Measurements from ENCODE around the gene CADM1. TPM values are rescaled to one million over a fixed set of nuclear protein-coding genes. Genes with fewer than 3 reads are reported as not detected.

CADM1 gene
- total and polyA plus RNA-seq, 2 donors from 2014 or later, result 24.0 to 33.5 TPM

- DNase-seq, result peak in 4 of 5 donors; percentile 45 to 92 (median 66)
- FAIRE-seq, result peak; percentile 70
- TF ChIP-seq CTCF (IDR thresholded peaks at IDR 0.05; ENCODE audit: borderline replicate concordance, extremely low read depth, insufficient read depth), result peak; percentile 80
- no peak overlapping the region for H3K27ac ChIP-seq (ENCODE audit: low read depth in 2 of 2, low read length in 2 of 2)
- intact Hi-C loops (cut with DNase I), result no loop called here
- H3K27me3 ChIP-seq (ENCODE audit: control insufficient read depth, insufficient read depth, low read length), result no peaks in the 10 kb centered on the region
- H3K9me3 ChIP-seq (ENCODE audit: control insufficient read depth in 2 of 3, insufficient read depth in 1 of 3, low read length in 3 of 3), result no peaks in the 10 kb centered on the region
- H3K9ac ChIP-seq (ENCODE audit: low read length in 3 of 3), result peak overlapping the region in 1 of 3 donors; percentile 23
- H3K4me3 ChIP-seq (ENCODE audit: low read length in 3 of 3), result peak overlapping the region in 2 of 3 donors; percentile 38 to 39
- H3K36me3 ChIP-seq (ENCODE audit: control insufficient read depth in 2 of 3, insufficient read depth in 3 of 3, low read length in 3 of 3), result no peaks in the 10 kb centered on the region
- H3K4me1 ChIP-seq (ENCODE audit: control insufficient read depth in 2 of 3, insufficient read depth in 2 of 3, low read depth in 1 of 3, low read length in 3 of 3), result no peaks in the 10 kb centered on the region
Observed at GRCh38 chr11:115324581-115325432, 179.4 kb downstream of the CADM1 start.

GRCh38 chr11:115322553-115323203 lies 181.5 kb downstream of the CADM1 start:
- intact Hi-C loops (cut with DNase I), result no loop called here
- no peak for FAIRE-seq

DNA sequence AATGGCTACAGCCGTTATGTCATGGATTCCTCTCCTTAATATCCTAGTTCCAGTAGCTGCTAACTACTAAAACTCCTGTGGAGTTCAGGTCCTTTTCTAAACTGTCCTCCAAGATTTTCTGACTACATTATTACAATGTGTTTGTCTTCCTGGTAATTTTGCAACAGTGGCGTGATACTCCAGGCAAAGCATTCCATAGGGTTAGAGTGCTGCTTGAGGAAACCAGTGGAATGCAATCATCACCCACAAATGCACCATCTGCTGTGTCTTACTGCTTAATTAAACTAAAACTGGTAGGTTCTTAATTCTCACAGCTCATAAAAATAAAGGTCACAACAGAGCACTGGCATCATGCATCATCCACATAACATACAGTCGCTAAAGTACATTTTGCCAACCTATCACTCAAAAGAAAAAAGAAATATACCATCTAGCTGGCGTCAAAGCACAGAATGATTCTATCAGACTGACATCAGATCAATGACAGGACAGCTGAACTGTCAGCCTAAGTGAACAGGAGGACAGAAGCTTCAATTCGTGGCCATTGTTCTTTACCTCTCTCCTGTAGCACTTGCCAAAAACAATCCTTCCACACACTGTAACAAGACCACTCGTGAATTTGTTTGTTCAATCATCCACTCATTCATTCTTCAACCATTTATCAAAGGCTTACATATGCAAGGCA lies 182.5 kb downstream of the CADM1 start:
- FAIRE-seq, result no peak
- H3K9ac ChIP-seq (ENCODE audit: low read length in 3 of 3), result no peak overlapping the region
- intact Hi-C loops (cut with DNase I), result no loop called here

More at GRCh38 chr11:115322553-115323203, 181.5 kb downstream of the CADM1 start:
- no peaks in the 10 kb centered on the region for H3K9me3 ChIP-seq (ENCODE audit: control insufficient read depth in 2 of 3, insufficient read depth in 1 of 3, low read length in 3 of 3)
- DNase-seq, result no peak
- no peak overlapping the region for H3K9ac ChIP-seq (ENCODE audit: low read length in 3 of 3)
- H3K27ac ChIP-seq (ENCODE audit: low read depth in 2 of 2, low read length in 2 of 2), result no peak overlapping the region
- no peak overlapping the region for H3K4me3 ChIP-seq (ENCODE audit: low read length in 3 of 3)
- no peaks in the 10 kb centered on the region for H3K4me1 ChIP-seq (ENCODE audit: control insufficient read depth in 2 of 3, insufficient read depth in 2 of 3, low read depth in 1 of 3, low read length in 3 of 3)
- no peaks in the 10 kb centered on the region for H3K27me3 ChIP-seq (ENCODE audit: control insufficient read depth, insufficient read depth, low read length)
- no peak for TF ChIP-seq CTCF (IDR thresholded peaks at IDR 0.05; ENCODE audit: borderline replicate concordance, extremely low read depth, insufficient read depth)
- no peaks in the 10 kb centered on the region for H3K36me3 ChIP-seq (ENCODE audit: control insufficient read depth in 2 of 3, insufficient read depth in 3 of 3, low read length in 3 of 3)

More for the DNA sequence above, 182.5 kb downstream of the CADM1 start:
- no peak overlapping the region for H3K27ac ChIP-seq (ENCODE audit: low read depth in 2 of 2, low read length in 2 of 2)
- no peak overlapping the region for H3K4me3 ChIP-seq (ENCODE audit: low read length in 3 of 3)
- no peak for TF ChIP-seq CTCF (IDR thresholded peaks at IDR 0.05; ENCODE audit: borderline replicate concordance, extremely low read depth, insufficient read depth)
- H3K9me3 ChIP-seq (ENCODE audit: control insufficient read depth in 2 of 3, insufficient read depth in 1 of 3, low read length in 3 of 3), result no peaks in the 10 kb centered on the region
- DNase-seq, result peak in 1 of 5 donors; percentile 54
- H3K27me3 ChIP-seq (ENCODE audit: control insufficient read depth, insufficient read depth, low read length), result no peaks in the 10 kb centered on the region
- H3K4me1 ChIP-seq (ENCODE audit: control insufficient read depth in 2 of 3, insufficient read depth in 2 of 3, low read depth in 1 of 3, low read length in 3 of 3), result no peaks in the 10 kb centered on the region
- H3K36me3 ChIP-seq (ENCODE audit: control insufficient read depth in 2 of 3, insufficient read depth in 3 of 3, low read length in 3 of 3), result no peaks in the 10 kb centered on the region
